Measurements from ENCODE around the gene GSAP. TPM values are rescaled to one million over a fixed set of nuclear protein-coding genes. Genes with fewer than 3 reads are reported as not detected.

The GSAP gene
- total and polyA plus RNA-seq, 2 of the 4 experiments (the other 2 are of a cell fraction), result 1.6 to 1.8 TPM

- WGBS, 2 experiments (ENCODE audit: extremely low coverage in 2 of 2, insufficient read length in 1 of 2), result 0% methylated on average over 1 of the region's 7 CpGs; no CpG with 5 or more reads in 1 of the 2 experiments
- DNase-seq (peak; percentile 56), ATAC-seq (ENCODE audit: low read depth) (peak; percentile 55)
- no peak overlapping the region for H3K56ac ChIP-seq (ENCODE audit: extremely low read depth, insufficient read depth, low read length)
- intact Hi-C loops (cut with micrococcal nuclease) (no loop called here), in situ Hi-C loops (cut with MboI; ENCODE audit: low sequenced_read_pairs) (no loop called here), dilution Hi-C loops (cut with HindIII; ENCODE audit: low sequenced_read_pairs, unreplicated experiment) (no loop called here)
- peak overlapping the region; percentile 67; the same call in 1 of the 2 replicates for H2BK120ac ChIP-seq (ENCODE audit: low read depth, low read length)
- CTCF ChIA-PET, result no interaction called here
- no peak overlapping the region for H2AK9ac ChIP-seq (replicated peaks; ENCODE audit: low read depth, low read length, poor library complexity)
- H3K18ac ChIP-seq (ENCODE audit: low read depth, low read length), result peak overlapping the region; percentile 97; the same call in 1 of the 2 replicates
- peak overlapping the region; percentile 74; the same call in 1 of the 3 replicates for H2BK15ac ChIP-seq (ENCODE audit: low read depth, low read length)
- H3K36me3 ChIP-seq (ENCODE audit: control insufficient read depth, insufficient read depth, low read length), result no peaks in the 10 kb centered on the region
- no peaks in the 10 kb centered on the region for H3K27me3 ChIP-seq (ENCODE audit: control insufficient read depth, insufficient read depth, low read length)
- no peaks in the 10 kb centered on the region for H4K20me1 ChIP-seq (ENCODE audit: insufficient read depth, low read length)
- peak overlapping the region; percentile 59; the same call in 1 of the 2 replicates for H3K4me2 ChIP-seq (ENCODE audit: low read depth, low read length)
- peak overlapping the region; percentile 50; the same call in 1 of the 2 replicates for H3K4ac ChIP-seq (ENCODE audit: low read depth, low read length)
- no peak overlapping the region for H3K27ac ChIP-seq (ENCODE audit: insufficient read depth, low read length)
- no peak overlapping the region for H3K9ac ChIP-seq (ENCODE audit: low read depth, low read length)
- H3K4me3 ChIP-seq (ENCODE audit: insufficient read depth, low read depth, low read length), result no peak overlapping the region
- H2BK5ac ChIP-seq (ENCODE audit: low read depth, low read length, poor library complexity, severe bottlenecking), result peak overlapping the region; percentile 98
- H3K4me1 ChIP-seq (ENCODE audit: control insufficient read depth, insufficient read depth, low read length), result peaks cover 3% of the 10 kb centered on the region; the same call in 1 of the 2 replicates
- H3K9me1 ChIP-seq (ENCODE audit: insufficient read depth, low read length), result peaks cover 7% of the 10 kb centered on the region; the same call in 1 of the 2 replicates
- no TSS peak for BruUV-seq (replicated peaks)
- H2AK5ac ChIP-seq (ENCODE audit: low read depth, low read length), result peak overlapping the region; percentile 94
- peak overlapping the region in 1 of 2 experiments; percentile 41; a peak in 2 of 4 replicates for H4K8ac ChIP-seq (ENCODE audit: low read depth in 2 of 2, low read length in 2 of 2)
- H2AFZ ChIP-seq (replicated peaks; ENCODE audit: low read length, poor library complexity), result no peak overlapping the region
- POLR2A ChIA-PET (ENCODE audit: unreplicated experiment), result no interaction called here
- peaks cover 0 to 10% of the 10 kb centered on the region in 2 experiments; a peak in 1 of 4 replicates for H3K79me1 ChIP-seq (ENCODE audit: low read depth in 1 of 2, low read length in 2 of 2)
- peak overlapping the region; percentile 79; the same call in 1 of the 2 replicates for H4K91ac ChIP-seq (ENCODE audit: insufficient read depth, low read depth, low read length)
- peak overlapping the region; percentile 85 for H2BK20ac ChIP-seq (ENCODE audit: low read depth, low read length)
- H3K14ac ChIP-seq (replicated peaks; ENCODE audit: low read depth, low read length), result peak overlapping the region; percentile 74; the same call in 1 of the 2 replicates
- peak overlapping the region; percentile 49; the same call in 1 of the 2 replicates for H4K5ac ChIP-seq (ENCODE audit: low read depth, low read length)
- no peaks in the 10 kb centered on the region for H3K9me3 ChIP-seq (ENCODE audit: control insufficient read depth, insufficient read depth, low read length)
- no peak overlapping the region for H3K23ac ChIP-seq (ENCODE audit: low read depth, low read length)
- TF ChIP-seq MAFK (IDR thresholded peaks at IDR 0.05; ENCODE audit: low read depth, low read length), result no peak
- no peak for TF ChIP-seq RCOR1 (IDR thresholded peaks at IDR 0.05; ENCODE audit: insufficient replicate concordance, low read length)
- TF ChIP-seq CEBPB (IDR thresholded peaks at IDR 0.05; ENCODE audit: low read depth, low read length), result no peak
- no peak for TF ChIP-seq USF2 (IDR thresholded peaks at IDR 0.05; ENCODE audit: low read depth, low read length)
- no peak for TF ChIP-seq CTCF (conservative IDR thresholded peaks at IDR 0.05; ENCODE audit: low read depth, low read length)
- TF ChIP-seq RAD21 (IDR thresholded peaks at IDR 0.05; ENCODE audit: low read length), result no peak
- no peak for TF ChIP-seq POLR2A (IDR thresholded peaks at IDR 0.05; ENCODE audit: low read depth, low read length)
- no peak for TF ChIP-seq FOS (IDR thresholded peaks at IDR 0.05; ENCODE audit: low read depth, low read length)
- TF ChIP-seq SMC3 (IDR thresholded peaks at IDR 0.05; ENCODE audit: low read depth, low read length), result no peak
- no peak for TF ChIP-seq RFX5 (IDR thresholded peaks at IDR 0.05; ENCODE audit: low read depth, low read length)
- TF ChIP-seq BHLHE40 (IDR thresholded peaks at IDR 0.05; ENCODE audit: low read depth, low read length), result no peak
- no peak for TF ChIP-seq MXI1 (IDR thresholded peaks at IDR 0.05; ENCODE audit: borderline replicate concordance, low read depth, low read length)
- TF ChIP-seq ELK1 (IDR thresholded peaks at IDR 0.05; ENCODE audit: borderline replicate concordance, low read depth, low read length), result no peak
- TF ChIP-seq MAZ (IDR thresholded peaks at IDR 0.05; ENCODE audit: borderline replicate concordance, low read depth, low read length), result no peak
These were observed 7.0 kb downstream of the GSAP start for GRCh38 chr7:77409005-77409738.

All from IMR-90 (cell line).